ENCODE results near the gene SLC35G1. TPM values are rescaled to one million over a fixed set of nuclear protein-coding genes. Genes with fewer than 3 reads are reported as not detected.

Gene SLC35G1
- total and polyA plus RNA-seq, 2 of the 13 experiments (the other 11 are each of a cell fraction or from before 2014, with no cell fraction given) = 2.5 to 4.5 TPM

GRCh38 chr10:93893646-93894515 is at the start of gene SLC35G1 (continued):
- TF ChIP-seq ZHX1 (CRISPR knock-in tag; IDR thresholded peaks at IDR 0.05; ENCODE audit: low read depth) (no peak), ELF4 (CRISPR knock-in tag; IDR thresholded peaks at IDR 0.05; ENCODE audit: borderline replicate concordance) (no peak), ZNF350 (CRISPR knock-in tag; IDR thresholded peaks at IDR 0.05; ENCODE audit: borderline replicate concordance, low read depth) (no peak), ZBTB42 (CRISPR knock-in tag; IDR thresholded peaks at IDR 0.05) (no peak), FOXP1 (IDR thresholded peaks at IDR 0.05) (no peak), FOXP1 (CRISPR knock-in tag; IDR thresholded peaks at IDR 0.05) (no peak), NFE2L2 (IDR thresholded peaks at IDR 0.05; ENCODE audit: low read length) (no peak), SMAD3 (CRISPR knock-in tag; IDR thresholded peaks at IDR 0.05) (no peak), DRAP1 (CRISPR knock-in tag; IDR thresholded peaks at IDR 0.05) (no peak), ZMAT5 (CRISPR knock-in tag; IDR thresholded peaks at IDR 0.05; ENCODE audit: borderline replicate concordance, low read depth) (no peak), E2F1 (CRISPR knock-in tag; IDR thresholded peaks at IDR 0.05) (0 out of 2 replicates have a peak, but pooled peaks have one; percentile 31), NBN (conservative IDR thresholded peaks at IDR 0.05) (no peak), ZNF788 (CRISPR knock-in tag; IDR thresholded peaks at IDR 0.05; ENCODE audit: borderline replicate concordance) (no peak), SRY (CRISPR knock-in tag; IDR thresholded peaks at IDR 0.05) (no peak), ZNF101 (CRISPR knock-in tag; IDR thresholded peaks at IDR 0.05; ENCODE audit: borderline replicate concordance, low read depth) (no peak), KDM5B (CRISPR knock-in tag; IDR thresholded peaks at IDR 0.05; ENCODE audit: borderline replicate concordance) (peak; percentile 64; the same call in 1 of the 2 replicates), YEATS2 (CRISPR knock-in tag; IDR thresholded peaks at IDR 0.05; ENCODE audit: borderline replicate concordance) (no peak), FOXA3 (CRISPR knock-in tag; IDR thresholded peaks at IDR 0.05) (no peak), IKZF4 (CRISPR knock-in tag; IDR thresholded peaks at IDR 0.05; ENCODE audit: borderline replicate concordance, low read depth, not compliant biosample characterization) (peak; percentile 25), REST (IDR thresholded peaks at IDR 0.05; ENCODE audit: borderline replicate concordance in 1 of 2, low read depth in 1 of 2, low read length in 2 of 2) (no peak), ZNF709 (CRISPR knock-in tag; IDR thresholded peaks at IDR 0.05) (0 out of 2 replicates have a peak, but pooled peaks have one; percentile 34)

All from HepG2 (cell line).